Panc1 (cell line): ENCODE results near the gene ZDHHC19. TPM values are rescaled to one million over a fixed set of nuclear protein-coding genes. Genes with fewer than 3 reads are reported as not detected.

Experiments used
- ATAC-seq: fragments of 200-7000 bp; cut with Tn5 transposase; 2 replicates; pipeline ENCODE4 v1.9.1; 2020; ENCODE audit warnings: mild to moderate bottlenecking, moderate library complexity
- BruUV-seq: library from RNA; stranded (reverse); fragments of 400-500 nt; replicated peaks from 2 replicates; lab custom pipeline; 2021; lab: Mats Ljungman, UMichigan
- CTCF ChIA-PET: fragments of 300-600 bp; sonication (Branson Sonifier 250); formaldehyde crosslinking; loops from one replicate; lab custom pipeline; 2022; ENCODE audit warnings: antibody characterized with exemption; lab: Charles Lee
- POLR2A ChIA-PET: fragments of 300-600 bp; sonication (Branson Sonifier 250); formaldehyde crosslinking; loops from one replicate; lab custom pipeline; 2022; ENCODE audit warnings: antibody characterized with exemption; lab: Charles Lee
- DNase-seq: peaks from one replicate; pipeline ENCODE4 v3.0.0-alpha.2; 2010; ENCODE audit warnings: low read depth, low spot score
- H3K27ac ChIP-seq: 2 replicates; pipeline ENCODE4 v1.5.1; 2011; ENCODE audit warnings: mild to moderate bottlenecking, low read length, inconsistent platforms
- H3K27me3 ChIP-seq: fragments of 200-500 bp; sonication (Bioruptor generic); 2 replicates; pipeline ENCODE4 v1.6.0; 2014; ENCODE audit warnings: low read length, inconsistent platforms; ENCODE audit not compliant: control insufficient read depth, insufficient read depth
- H3K36me3 ChIP-seq: fragments of 200-500 bp; sonication (Bioruptor generic); 2 replicates; pipeline ENCODE4 v1.5.1; 2014; ENCODE audit warnings: inconsistent platforms, mild to moderate bottlenecking, low read length, moderate library complexity; ENCODE audit not compliant: control insufficient read depth, insufficient read depth
- H3K4me1 ChIP-seq: 2 replicates; pipeline ENCODE4 v1.5.1; 2011; ENCODE audit warnings: inconsistent platforms, mild to moderate bottlenecking, low read length, moderate library complexity; ENCODE audit not compliant: control insufficient read depth, insufficient read depth
- H3K4me3 ChIP-seq, 2 experiments: 2 replicates each; pipeline ENCODE4 v1.5.1; 2011 to 2012; ENCODE audit warnings: low read depth in 2 of 2, low read length in 2 of 2, mild to moderate bottlenecking in 2 of 2, inconsistent platforms in 1 of 2, moderate library complexity in 1 of 2
- H3K9me3 ChIP-seq: fragments of 200-500 bp; sonication (Bioruptor generic); 2 replicates; pipeline ENCODE4 v1.5.1; 2014; ENCODE audit warnings: low read depth, mild to moderate bottlenecking, inconsistent platforms, low read length, moderate library complexity; ENCODE audit not compliant: control insufficient read depth, insufficient read depth
- CTCF ChIP-seq: fragments of 450-650 bp; IDR thresholded peaks from 2 replicates; pipeline ENCODE4 v1.5.1; 2017; ENCODE audit warnings: mild to moderate bottlenecking
- POLR2AphosphoS5 ChIP-seq: IDR thresholded peaks from 2 replicates; pipeline ENCODE4 v1.6.1; 2012; ENCODE audit warnings: mild to moderate bottlenecking, low read depth, low read length, moderate library complexity
- REST ChIP-seq, 2 experiments: IDR thresholded peaks; 2 replicates each; pipeline ENCODE4 v1.6.1; 2011 to 2012; ENCODE audit warnings: low read depth in 2 of 2, control low read depth in 1 of 2, low read length in 1 of 2, mild to moderate bottlenecking in 1 of 2, moderate library complexity in 1 of 2; ENCODE audit not compliant: insufficient read depth in 1 of 2
- SIN3A ChIP-seq: IDR thresholded peaks from 2 replicates; pipeline ENCODE4 v1.6.1; 2012; ENCODE audit warnings: low read depth, mild to moderate bottlenecking, low read length, moderate library complexity, borderline replicate concordance; ENCODE audit not compliant: insufficient read depth
- TCF7L2 ChIP-seq: IDR thresholded peaks from 2 replicates; pipeline ENCODE4 v1.6.1; 2011; ENCODE audit warnings: mild to moderate bottlenecking, low read depth, low read length, inconsistent platforms
- in situ Hi-C: cut with HindIII; loops from 2 replicates; pipeline ENCODE4 v1.10.0; 2016; ENCODE audit warnings: low sequenced_read_pairs, low pct_unique_long_range_greater_than_20kb
- intact Hi-C: fragments of 100-400 bp; cut with micrococcal nuclease; formaldehyde crosslinking; loops from one replicate; pipeline ENCODE4 v1.10.0; 2022; ENCODE audit not compliant: unreplicated experiment
- total RNA-seq: library from RNA; stranded (reverse); gene quantifications from one replicate; pipeline ENCODE4 v1.2.1, GENCODE V29; 2021; ENCODE audit not compliant: unreplicated experiment

ZDHHC19 gene
- total RNA-seq, 1 experiment from 2014 or later = 0.33 TPM

GRCh38 chr3:196217307-196218154, 6.3 kb upstream of the ZDHHC19 start:
- ChIA-PET CTCF (interaction anchor here (0.9 kb wide), 1 partner anchor 307 kb away, joined by 5 read pairs; no protein-coding TSS in a partner anchor), POLR2A (no interaction called here)
- in situ Hi-C loops = no loop called here
- ATAC-seq = no peak
- BruUV-seq = no TSS peak
- Histone ChIP-seq H3K36me3 (no peaks in the 10 kb centered on the region), H3K27me3 (no peaks in the 10 kb centered on the region), H3K4me1 (peaks cover 4% of the 10 kb centered on the region), H3K27ac (no peak overlapping the region), H3K9me3 (no peaks in the 10 kb centered on the region), H3K4me3 (no peak overlapping the region)
- TF ChIP-seq POLR2AphosphoS5 = no peak
- no peak for TF ChIP-seq SIN3A
- TF ChIP-seq CTCF = no peak
- no peak for TF ChIP-seq TCF7L2
- no peak for TF ChIP-seq REST (IDR thresholded peaks at IDR 0.05; ENCODE audit: insufficient read depth in 1 of 2, low read depth in 2 of 2, low read length in 1 of 2)
- intact Hi-C loops = no loop called here
- DNase-seq = no peak

GRCh38 chr3:196216681-196217211, 5.5 kb upstream of the ZDHHC19 start:
- H3K36me3 ChIP-seq = no peaks in the 10 kb centered on the region
- TF ChIP-seq CTCF (no peak), SIN3A (no peak), REST (IDR thresholded peaks at IDR 0.05; ENCODE audit: insufficient read depth in 1 of 2, low read depth in 2 of 2, low read length in 1 of 2) (no peak), TCF7L2 (no peak), POLR2AphosphoS5 (no peak)
- H3K4me1 ChIP-seq = peaks cover 4% of the 10 kb centered on the region
- H3K9me3 ChIP-seq = no peaks in the 10 kb centered on the region
- ATAC-seq (no peak), DNase-seq (no peak)
- no peak overlapping the region for H3K27ac ChIP-seq
- ChIA-PET POLR2A (no interaction called here), CTCF (no interaction called here)
- BruUV-seq = no TSS peak
- no peaks in the 10 kb centered on the region for H3K27me3 ChIP-seq
- in situ Hi-C loops (no loop called here), intact Hi-C loops (no loop called here)
- H3K4me3 ChIP-seq = no peak overlapping the region
